Thyroid gland (tissue), 4 donors: Measurements from ENCODE around the gene ADGRG1. TPM values are rescaled to one million over a fixed set of nuclear protein-coding genes. Genes with fewer than 3 reads are reported as not detected.

Experiments
- DNase-seq, 2 donors: peaks; one replicate each; pipeline ENCODE4 v3.0.0-alpha.2; 2019
- H3K27ac ChIP-seq, 3 donors: fragments of 200-600 bp; sonication (generic); 1 replicate in 2 of 3; 2 replicates in 1 of 3; pipeline ENCODE4 v1.5.1; 2016 to 2019; ENCODE audit warnings: mild to moderate bottlenecking in 1 of 3, moderate library complexity in 1 of 3
- H3K27me3 ChIP-seq: fragments of 200-600 bp; sonication (generic); one replicate; pipeline ENCODE4 v1.5.1; 2019
- H3K36me3 ChIP-seq, 2 donors: fragments of 200-600 bp; sonication (generic); one replicate each; pipeline ENCODE4 v1.5.1; 2016 to 2019
- H3K4me1 ChIP-seq, 2 donors: fragments of 200-600 bp; sonication (generic); one replicate each; pipeline ENCODE4 v1.5.1; 2017 to 2019
- H3K4me3 ChIP-seq, 3 donors: fragments of 200-600 bp; sonication (generic); replicated peaks in 1 of 3; 1 replicate in 2 of 3; 2 replicates in 1 of 3; pipeline ENCODE4 v1.5.1; 2016; ENCODE audit warnings: mild to moderate bottlenecking in 1 of 3
- H3K9me3 ChIP-seq: fragments of 200-600 bp; sonication (generic); one replicate; pipeline ENCODE4 v1.5.1; 2017
- POLR2A ChIP-seq, 2 donors: fragments of 450-650 bp; IDR thresholded peaks; one replicate each; pipeline ENCODE4 v1.6.1; 2017; ENCODE audit warnings: antibody characterized with exemption in 2 of 2, mild to moderate bottlenecking in 2 of 2, moderate library complexity in 1 of 2
- WGBS, 2 donors: methylation state at CpG; one replicate each; pipeline ENCODE4 v1.1.5; 2017; 5-methylcytosine and 5-hydroxymethylcytosine counted together
- intact Hi-C: fragments of 100-400 bp; cut with DNase I; formaldehyde crosslinking; loops from one replicate; pipeline ENCODE4 v1.15.1; 2023
- total RNA-seq, 4 donors: library from RNA; depleted of rRNA; stranded (reverse); fragments of >200 nt; gene quantifications; one replicate each; pipeline ENCODE4 v1.2.3, GENCODE V29; 2016
- TF ChIP-seq, protein P1 (sequence below), 6 experiments: fragments of 200-600 bp in 3 of 6; fragments of 450-650 bp in 3 of 6; sonication (generic) in 3 of 6; IDR thresholded peaks; one replicate each; pipeline ENCODE4 v1.5.1; 2016 to 2019; ENCODE audit warnings: antibody characterized with exemption in 6 of 6, mild to moderate bottlenecking in 2 of 6, inconsistent platforms in 1 of 6, moderate library complexity in 1 of 6

ADGRG1 gene
- total RNA-seq, 4 donors from 2014 or later, result 120 to 295 (median 239) TPM

DNA sequence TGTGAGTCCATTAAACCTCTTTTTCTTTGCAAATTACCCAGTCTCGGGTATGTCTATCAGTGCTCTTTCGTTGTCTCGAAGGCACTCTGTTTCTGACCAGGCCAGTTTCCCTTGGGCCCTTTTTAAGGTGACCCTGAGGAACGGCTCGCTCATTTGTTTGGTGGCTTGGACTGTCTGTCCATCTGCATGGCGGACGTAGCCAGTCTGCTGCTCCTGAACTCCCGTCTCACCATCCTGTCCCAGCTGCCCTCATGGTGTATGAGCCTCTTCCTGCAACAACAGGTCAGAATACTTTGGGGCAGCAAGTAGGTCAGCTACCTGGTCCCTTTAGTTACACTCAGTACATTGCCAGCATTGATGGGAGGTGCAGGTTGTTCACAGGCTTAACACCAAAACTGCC, 85.2 kb downstream of the ADGRG1 start:
- H3K9me3 ChIP-seq, result no peaks in the 10 kb centered on the region
- WGBS, 2 donors, result 93 to 96% methylated on average over 8 of the region's 8 CpGs
- no peak for TF ChIP-seq POLR2A (IDR thresholded peaks at IDR 0.05)
- TF ChIP-seq, protein P1, sequence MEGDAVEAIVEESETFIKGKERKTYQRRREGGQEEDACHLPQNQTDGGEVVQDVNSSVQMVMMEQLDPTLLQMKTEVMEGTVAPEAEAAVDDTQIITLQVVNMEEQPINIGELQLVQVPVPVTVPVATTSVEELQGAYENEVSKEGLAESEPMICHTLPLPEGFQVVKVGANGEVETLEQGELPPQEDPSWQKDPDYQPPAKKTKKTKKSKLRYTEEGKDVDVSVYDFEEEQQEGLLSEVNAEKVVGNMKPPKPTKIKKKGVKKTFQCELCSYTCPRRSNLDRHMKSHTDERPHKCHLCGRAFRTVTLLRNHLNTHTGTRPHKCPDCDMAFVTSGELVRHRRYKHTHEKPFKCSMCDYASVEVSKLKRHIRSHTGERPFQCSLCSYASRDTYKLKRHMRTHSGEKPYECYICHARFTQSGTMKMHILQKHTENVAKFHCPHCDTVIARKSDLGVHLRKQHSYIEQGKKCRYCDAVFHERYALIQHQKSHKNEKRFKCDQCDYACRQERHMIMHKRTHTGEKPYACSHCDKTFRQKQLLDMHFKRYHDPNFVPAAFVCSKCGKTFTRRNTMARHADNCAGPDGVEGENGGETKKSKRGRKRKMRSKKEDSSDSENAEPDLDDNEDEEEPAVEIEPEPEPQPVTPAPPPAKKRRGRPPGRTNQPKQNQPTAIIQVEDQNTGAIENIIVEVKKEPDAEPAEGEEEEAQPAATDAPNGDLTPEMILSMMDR (IDR thresholded peaks at IDR 0.05), result no peak
- H3K36me3 ChIP-seq, result no peaks in the 10 kb centered on the region
- H3K27me3 ChIP-seq, result no peaks in the 10 kb centered on the region
- H3K27ac ChIP-seq, result no peak overlapping the region
- no peak overlapping the region for H3K4me3 ChIP-seq
- no peaks in the 10 kb centered on the region for H3K4me1 ChIP-seq
- no peak for DNase-seq
- intact Hi-C loops, result no loop called here

DNA sequence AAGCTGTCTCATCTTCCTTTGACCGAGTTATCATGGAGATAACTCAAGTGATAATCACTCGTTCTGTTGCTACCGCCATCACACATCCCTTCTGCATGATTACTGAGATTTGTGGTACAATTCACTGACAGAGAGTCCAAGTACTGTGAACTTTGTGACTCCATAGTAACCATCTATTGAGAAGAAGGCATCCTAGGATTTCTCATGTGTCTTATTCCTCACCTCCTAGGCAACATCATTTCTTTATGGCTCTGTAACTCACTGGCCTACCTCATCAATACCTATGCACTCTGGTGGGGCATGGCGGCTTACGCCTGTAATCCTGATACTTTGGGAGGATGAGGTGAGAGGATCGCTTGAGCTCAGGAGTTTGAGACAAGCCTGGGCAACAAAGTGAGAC, 85.6 kb downstream of the ADGRG1 start:
- H3K36me3 ChIP-seq, result no peaks in the 10 kb centered on the region
- no peak for DNase-seq
- no peak overlapping the region for H3K27ac ChIP-seq
- H3K4me1 ChIP-seq, result no peaks in the 10 kb centered on the region
- no peaks in the 10 kb centered on the region for H3K9me3 ChIP-seq
- TF ChIP-seq, protein P1 (IDR thresholded peaks at IDR 0.05), result no peak
- TF ChIP-seq POLR2A (IDR thresholded peaks at IDR 0.05), result no peak
- 94 to 98% methylated on average over 6 of the region's 6 CpGs for WGBS, 2 donors
- H3K4me3 ChIP-seq, result no peak overlapping the region
- no peaks in the 10 kb centered on the region for H3K27me3 ChIP-seq
- intact Hi-C loops, result no loop called here

Other genes starting within 250 kb of the ADGRG1 start
- gene CCL17, start 223.9 kb upstream of the ADGRG1 start, total RNA-seq, result not detected
- 10 to 100 TPM; 29.2 to 41.2 (median 35.5) TPM for gene CIAPIN1, start 181.2 kb upstream of the ADGRG1 start, total RNA-seq
- 100 to 1,000 TPM in 1 of 4 donors, 10 to 100 TPM in 3; 41.8 to 112 (median 76.1) TPM for gene COQ9, start 181.2 kb upstream of the ADGRG1 start, total RNA-seq
- 100 to 1,000 TPM; 126 to 212 (median 174) TPM for gene POLR2C, start 166.0 kb upstream of the ADGRG1 start, total RNA-seq
- gene DOK4, start 142.1 kb upstream of the ADGRG1 start, total RNA-seq, result 10 to 100 TPM in 2 of 4 donors, 1 to 10 TPM in 2; 9.1 to 27.3 (median 13.3) TPM
- gene CCDC102A, start 92.1 kb upstream of the ADGRG1 start, total RNA-seq, result 10 to 100 TPM; 13.1 to 34.9 (median 18.9) TPM
- gene ADGRG5, start 86.0 kb upstream of the ADGRG1 start, total RNA-seq, result under 1 TPM; 0.22 to 0.63 (median 0.33) TPM
- gene ADGRG3, start 39.7 kb downstream of the ADGRG1 start, total RNA-seq, result 10 to 100 TPM in 2 of 4 donors, 1 to 10 TPM in 2; 3.8 to 14.2 (median 8.2) TPM
- 1 to 10 TPM in 1 of 4 donors, under 1 TPM in 1, not detected in 2; 0.22 to 7.1 TPM for gene DRC7, start 66.2 kb downstream of the ADGRG1 start, total RNA-seq
- gene KATNB1, start 107.1 kb downstream of the ADGRG1 start, total RNA-seq, result 10 to 100 TPM; 11.4 to 27.6 (median 26.1) TPM
- 100 to 1,000 TPM in 3 of 4 donors, 10 to 100 TPM in 1; 88.8 to 153 (median 132) TPM for gene KIFC3, start 173.9 kb downstream of the ADGRG1 start, total RNA-seq